GM12878 (cell line): Measurements from ENCODE around the gene PLEKHD1.

Experiments used
- MYC ChIP-seq: IDR thresholded peaks from 2 replicates; pipeline ENCODE4 v1.6.1; 2011; ENCODE audit warnings: mild to moderate bottlenecking, low read length, moderate library complexity, inconsistent platforms; ENCODE audit not compliant: insufficient read depth, insufficient replicate concordance, insufficient read length, severe bottlenecking
- SP1 ChIP-seq: IDR thresholded peaks from one replicate; pipeline ENCODE4 v1.6.1; 2011; ENCODE audit warnings: low read depth, low read length

DNA sequence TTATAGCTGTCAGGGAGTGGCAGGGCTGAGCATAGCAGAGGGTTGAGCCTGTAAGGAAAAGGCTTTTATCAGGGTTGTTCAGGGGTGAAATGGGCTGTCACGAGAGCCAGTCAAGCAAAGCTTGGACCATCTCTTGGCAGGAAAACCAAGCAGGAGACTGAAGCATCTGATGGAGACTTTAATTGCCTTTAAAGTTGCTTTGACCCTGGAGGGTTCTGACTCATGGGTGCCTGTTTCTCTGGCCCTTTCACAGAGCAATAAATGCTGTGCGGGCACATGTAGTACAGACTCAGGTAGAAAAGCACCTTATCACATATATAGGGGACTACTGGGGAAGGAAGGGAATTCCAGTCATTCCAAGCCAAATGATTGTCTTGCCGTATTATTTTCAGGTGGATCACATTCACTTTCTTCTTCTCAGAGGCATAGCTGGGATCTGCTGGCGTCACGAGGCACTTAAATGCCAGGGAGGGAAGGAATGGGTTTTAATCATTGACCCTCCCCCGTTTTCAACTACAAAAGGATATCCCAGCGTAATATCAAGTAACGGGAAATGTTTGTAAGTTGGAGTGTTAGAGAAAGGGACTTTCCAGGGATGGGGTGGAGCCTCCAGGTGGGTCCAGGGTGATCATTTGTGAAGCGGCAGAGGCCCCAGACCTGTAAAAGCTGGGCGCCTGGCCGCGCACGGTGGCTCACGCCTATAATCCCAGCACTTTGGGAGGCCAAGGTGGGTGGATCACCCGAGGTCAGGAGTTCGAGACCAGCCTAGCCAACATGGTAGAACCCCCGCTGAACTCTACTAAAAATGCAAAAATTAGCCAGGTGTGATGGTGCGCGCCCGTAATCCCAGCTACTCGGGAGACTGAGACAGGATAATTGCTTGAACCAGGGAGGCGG, 34.9 kb downstream of the PLEKHD1 start:
- TF ChIP-seq SP1 (no peak), MYC (no peak)
